CD4-positive, alpha-beta T cell (primary cell): Measurements from ENCODE around the gene HRH3. TPM values are rescaled to one million over a fixed set of nuclear protein-coding genes. Genes with fewer than 3 reads are reported as not detected.

ENCODE experiments used
- ATAC-seq: fragments of 200-7000 bp; cut with Tn5 transposase; one replicate; pipeline ENCODE4 v1.10.0; 2022; ENCODE audit warnings: mild to moderate bottlenecking; ENCODE audit not compliant: poor library complexity
- CTCF ChIA-PET: fragments of 350-600 bp; sonication (Branson Sonifier 250); formaldehyde crosslinking; loops from one replicate; lab custom pipeline; 2021; ENCODE audit warnings: antibody characterized with exemption, inconsistent platforms; lab: Charles Lee
- POLR2A ChIA-PET: fragments of 350-600 bp; sonication (Branson Sonifier 250); formaldehyde crosslinking; loops from one replicate; lab custom pipeline; 2021; ENCODE audit warnings: antibody characterized with exemption, inconsistent platforms; lab: Charles Lee
- DNase-seq, 14 experiments: peaks; one replicate each; pipeline ENCODE4 v3.0.0-alpha.2; 2013 to 2020; ENCODE audit warnings: mixed read lengths in 2 of 14
- H3K27ac ChIP-seq, 2 donors: one replicate each; pipeline versions ENCODE4 v1.5.1 to v1.7.0; 2013; ENCODE audit warnings: low read length in 2 of 2, low read depth in 1 of 2, mild to moderate bottlenecking in 1 of 2
- H3K27me3 ChIP-seq, 2 experiments: 1 replicate in 1 of 2; 2 replicates in 1 of 2; pipeline versions ENCODE4 v1.6.1 to v1.7.0; 2013; ENCODE audit warnings: low read length in 2 of 2, control low read depth in 1 of 2, mild to moderate bottlenecking in 1 of 2, moderate library complexity in 1 of 2; ENCODE audit not compliant: insufficient read depth in 2 of 2, control insufficient read depth in 1 of 2
- H3K36me3 ChIP-seq: one replicate; pipeline ENCODE4 v1.6.1; 2013; ENCODE audit warnings: low read length, control low read depth; ENCODE audit not compliant: insufficient read depth
- H3K4me1 ChIP-seq: one replicate; pipeline ENCODE4 v1.6.1; 2013; ENCODE audit warnings: low read length, control low read depth; ENCODE audit not compliant: insufficient read depth
- H3K4me3 ChIP-seq: one replicate; pipeline ENCODE4 v1.5.1; 2013; ENCODE audit warnings: mild to moderate bottlenecking, low read length, moderate library complexity
- H3K9me3 ChIP-seq, 2 experiments: 1 replicate in 1 of 2; 2 replicates in 1 of 2; pipeline versions ENCODE4 v1.6.1 to v1.7.0; 2013; ENCODE audit warnings: low read length in 2 of 2, mild to moderate bottlenecking in 2 of 2, control low read depth in 1 of 2, moderate library complexity in 1 of 2; ENCODE audit not compliant: control insufficient read depth in 1 of 2, insufficient read depth in 1 of 2
- H3K27ac Mint-ChIP-seq: one replicate; pipeline ENCODE4 v1.8.0; 2020; ENCODE audit warnings: mixed read lengths
- H3K27me3 Mint-ChIP-seq: one replicate; pipeline ENCODE4 v1.8.0; 2021; ENCODE audit warnings: mixed read lengths
- H3K36me3 Mint-ChIP-seq: one replicate; pipeline ENCODE4 v1.8.0; 2021; ENCODE audit warnings: low read depth, mixed read lengths
- H3K4me1 Mint-ChIP-seq: one replicate; pipeline ENCODE4 v1.8.0; 2021; ENCODE audit warnings: low read depth, mixed read lengths
- H3K4me3 Mint-ChIP-seq: one replicate; pipeline ENCODE4 v1.8.0; 2020; ENCODE audit warnings: mild to moderate bottlenecking, mixed read lengths
- H3K9me3 Mint-ChIP-seq: one replicate; pipeline ENCODE4 v1.8.0; 2020; ENCODE audit warnings: mixed read lengths
- CTCF ChIP-seq: fragments of 200-600 bp; IDR thresholded peaks from one replicate; pipeline ENCODE4 v1.8.0; 2022; ENCODE audit warnings: antibody characterized with exemption, mild to moderate bottlenecking
- intact Hi-C, 2 experiments: fragments of 100-400 bp; cut with DNase I in 1 of 2; cut with micrococcal nuclease in 1 of 2; formaldehyde crosslinking; loops; one replicate each; pipeline versions ENCODE4 v1.15.1 to v1.9.0; 2023 to 2025; cut with DNase I, micrococcal nuclease
- total RNA-seq, 174 experiments: library from RNA in 2 of 174; stranded (reverse) in 2 of 174; gene quantifications; one replicate each; pipeline ENCODE4 v1.2.3 and lab custom pipeline; 2021 to 2026

The HRH3 gene
- total RNA-seq, 2 experiments from 2014 or later: not detected

GRCh38 chr20:62231292-62231691 lies 11.2 kb upstream of the HRH3 start:
- H3K9me3 Mint-ChIP-seq: no peaks in the 10 kb centered on the region
- H3K4me3 ChIP-seq: no peak overlapping the region
- H3K4me1 Mint-ChIP-seq: no peaks in the 10 kb centered on the region
- H3K4me1 ChIP-seq: no peaks in the 10 kb centered on the region
- intact Hi-C loops: no loop called here
- ChIA-PET CTCF (no interaction called here), POLR2A (no interaction called here)
- H3K27me3 Mint-ChIP-seq: peaks cover 13% of the 10 kb centered on the region
- no peaks in the 10 kb centered on the region for H3K36me3 ChIP-seq
- DNase-seq (no peak), ATAC-seq (no peak)
- H3K27ac ChIP-seq: no peak overlapping the region
- H3K27ac Mint-ChIP-seq: no peak overlapping the region
- H3K4me3 Mint-ChIP-seq: no peak overlapping the region
- no peak for TF ChIP-seq CTCF
- no peaks in the 10 kb centered on the region for H3K36me3 Mint-ChIP-seq
- no peaks in the 10 kb centered on the region for H3K27me3 ChIP-seq
- H3K9me3 ChIP-seq: peaks cover 0 to 34% of the 10 kb centered on the region in 2 experiments

DNA sequence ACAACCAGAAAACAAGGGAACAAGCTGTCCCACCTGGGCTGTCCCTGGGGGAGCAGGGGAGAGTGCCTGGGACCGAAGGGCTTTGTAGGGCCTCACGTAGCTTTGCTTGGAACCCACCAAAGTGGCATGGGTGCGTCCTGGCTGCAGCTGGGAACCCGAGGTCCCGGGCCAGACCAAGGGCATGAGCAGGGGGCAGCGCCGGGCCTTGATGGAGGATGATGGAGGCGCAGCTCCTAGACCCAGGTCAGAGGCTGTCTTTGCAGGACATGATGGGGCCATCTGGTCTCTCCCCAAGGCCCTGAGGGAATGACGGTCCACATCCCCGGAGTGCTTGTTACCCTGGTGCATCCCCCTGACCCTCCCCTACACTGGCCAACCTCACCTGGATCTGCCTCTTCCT lies 10.6 kb upstream of the HRH3 start:
- Histone ChIP-seq H3K4me1 (no peaks in the 10 kb centered on the region), H3K9me3 (peaks cover 0 to 34% of the 10 kb centered on the region in 2 experiments), H3K27me3 (peaks cover 0 to 2% of the 10 kb centered on the region in 2 experiments), H3K4me3 (no peak overlapping the region), H3K27ac (no peak overlapping the region), H3K36me3 (no peaks in the 10 kb centered on the region)
- H3K9me3 Mint-ChIP-seq: no peaks in the 10 kb centered on the region
- H3K4me1 Mint-ChIP-seq: no peaks in the 10 kb centered on the region
- no peak for TF ChIP-seq CTCF
- intact Hi-C loops: no loop called here
- DNase-seq: no peak
- H3K27ac Mint-ChIP-seq: no peak overlapping the region
- peaks cover 13% of the 10 kb centered on the region for H3K27me3 Mint-ChIP-seq
- POLR2A ChIA-PET: no interaction called here
- H3K4me3 Mint-ChIP-seq: no peak overlapping the region
- H3K36me3 Mint-ChIP-seq: no peaks in the 10 kb centered on the region
- ATAC-seq: no peak
- CTCF ChIA-PET: no interaction called here

DNA sequence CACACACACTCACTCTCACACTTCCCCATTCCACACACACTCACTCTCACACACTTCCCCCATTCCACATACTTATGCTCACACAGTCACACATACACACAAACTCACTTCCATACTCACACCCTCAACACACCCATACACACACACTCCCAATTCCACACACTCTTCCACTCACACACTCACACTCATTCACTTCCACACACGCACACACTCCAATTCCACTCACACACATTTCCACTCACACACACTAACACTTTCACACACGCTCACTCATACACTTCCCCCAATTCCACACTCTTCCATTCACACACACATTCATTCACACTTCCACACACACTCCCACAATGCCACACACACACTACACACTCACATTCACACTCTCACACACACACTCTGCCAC lies 10.2 kb upstream of the HRH3 start:
- no peak overlapping the region for H3K4me3 ChIP-seq
- TF ChIP-seq CTCF: no peak
- POLR2A ChIA-PET: no interaction called here
- Mint-ChIP-seq H3K27me3 (peaks cover 17% of the 10 kb centered on the region), H3K36me3 (no peaks in the 10 kb centered on the region), H3K27ac (no peak overlapping the region), H3K4me1 (no peaks in the 10 kb centered on the region), H3K9me3 (no peaks in the 10 kb centered on the region), H3K4me3 (no peak overlapping the region)
- intact Hi-C loops: no loop called here
- H3K27me3 ChIP-seq: peaks cover 0 to 2% of the 10 kb centered on the region in 2 experiments
- H3K36me3 ChIP-seq: no peaks in the 10 kb centered on the region
- CTCF ChIA-PET: no interaction called here
- ATAC-seq (no peak), DNase-seq (no peak)
- H3K4me1 ChIP-seq: no peaks in the 10 kb centered on the region
- no peak overlapping the region for H3K27ac ChIP-seq
- peaks cover 0 to 34% of the 10 kb centered on the region in 2 experiments for H3K9me3 ChIP-seq
